ENCODE results near the gene ARHGEF7.
"Not testable (repeated sequence)": the region's sequence is repeated elsewhere in the genome, so short reads cannot be mapped to it uniquely, and the experiment has no call there.

ARHGEF7 gene

DNA sequence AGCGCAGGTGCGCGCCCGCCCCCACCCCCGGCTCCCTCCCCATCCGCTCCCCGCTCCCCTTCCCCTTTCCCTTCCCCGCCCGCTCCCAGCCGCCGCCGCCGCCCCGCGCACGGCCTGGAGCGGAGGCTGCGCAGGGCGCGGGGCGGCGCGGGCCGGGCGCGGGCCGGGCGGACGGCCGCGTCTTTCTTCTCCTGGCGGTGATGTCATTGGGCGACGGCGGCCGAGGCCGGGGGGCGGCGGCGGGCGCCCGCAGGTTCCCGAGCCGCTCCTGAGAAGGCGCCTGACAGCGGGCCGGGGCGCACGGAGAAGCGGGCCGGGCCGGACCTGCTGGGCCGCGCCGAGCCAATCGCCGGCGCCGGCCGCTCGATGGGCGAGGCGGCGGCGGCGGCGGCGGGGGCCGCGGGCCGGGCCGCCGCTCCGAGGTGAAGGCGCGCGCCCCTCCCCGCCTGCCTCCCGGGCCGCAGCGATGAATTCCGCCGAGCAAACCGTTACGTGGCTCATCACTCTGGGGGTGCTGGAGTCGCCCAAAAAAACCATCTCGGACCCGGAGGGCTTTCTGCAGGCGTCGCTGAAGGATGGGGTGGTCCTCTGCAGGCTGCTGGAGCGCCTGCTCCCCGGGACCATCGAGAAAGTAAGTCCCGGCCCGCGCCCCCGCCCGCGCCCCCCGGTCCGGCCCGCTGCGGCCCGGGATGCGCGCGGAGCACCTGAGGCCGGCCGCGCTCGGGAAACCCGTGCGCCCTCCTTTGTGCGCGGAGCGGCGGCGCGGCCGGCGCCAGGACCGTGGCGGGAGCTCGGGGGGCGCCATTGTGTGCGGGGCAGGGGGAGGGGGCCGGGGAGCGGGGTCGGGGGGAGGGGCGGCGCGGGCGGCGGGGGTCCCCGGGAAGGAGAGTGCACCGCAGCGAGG, at the start of gene ARHGEF7:
Gene ARHGEF7, plus strand, starts transcription at position 250 of the 904 bp plus-strand sequence. Its CDS starts 217 bp downstream, at position 467.
- no peak for DNase-seq (ENCODE audit: low read depth)

DNA sequence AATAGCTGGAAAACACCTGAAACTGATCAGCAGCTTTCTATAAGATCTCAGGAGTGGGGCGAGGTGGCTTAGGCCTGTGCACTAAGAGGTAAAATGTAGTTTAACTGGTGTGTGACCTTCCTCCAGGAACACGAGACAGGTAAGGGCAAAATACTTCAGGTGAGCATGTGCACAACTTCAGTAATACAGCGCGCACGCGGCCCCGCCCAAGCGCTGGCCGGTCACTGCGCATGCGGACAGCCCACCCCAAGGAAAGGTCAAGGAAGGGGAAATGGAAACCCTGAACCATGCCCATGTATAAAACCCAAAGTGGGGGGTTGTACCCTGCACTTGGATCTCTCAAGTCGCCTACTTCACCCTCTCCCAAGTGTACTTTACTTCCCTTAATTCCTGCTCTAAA, 49.4 kb upstream of the ARHGEF7 start:
- DNase-seq (ENCODE audit: low read depth) = no peak

- DNase-seq (ENCODE audit: low read depth) = no peak
Observed at GRCh38 chr13:111066544-111066943, 48.6 kb upstream of the ARHGEF7 start.

DNA sequence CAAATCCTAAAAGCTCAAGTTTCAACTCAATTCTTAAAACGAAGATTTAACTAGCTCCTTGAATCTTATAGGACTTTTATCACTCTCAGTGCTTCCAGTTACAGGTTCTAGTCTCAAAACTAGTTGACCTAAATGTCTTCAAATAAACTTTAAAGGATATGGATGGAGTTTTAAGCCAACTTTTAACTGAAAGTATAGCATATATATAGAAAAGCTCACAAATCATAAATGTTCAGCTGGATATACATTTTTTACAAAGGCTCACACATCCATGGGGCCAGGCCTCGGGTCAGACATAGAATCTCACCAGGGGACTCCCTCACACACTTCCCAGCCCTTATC, 47.1 kb upstream of the ARHGEF7 start:
- DNase-seq (ENCODE audit: low read depth) = no peak

- not testable (repeated sequence) for DNase-seq (ENCODE audit: low read depth)
Observed at GRCh38 chr13:111071120-111071519, 44.0 kb upstream of the ARHGEF7 start.

DNA sequence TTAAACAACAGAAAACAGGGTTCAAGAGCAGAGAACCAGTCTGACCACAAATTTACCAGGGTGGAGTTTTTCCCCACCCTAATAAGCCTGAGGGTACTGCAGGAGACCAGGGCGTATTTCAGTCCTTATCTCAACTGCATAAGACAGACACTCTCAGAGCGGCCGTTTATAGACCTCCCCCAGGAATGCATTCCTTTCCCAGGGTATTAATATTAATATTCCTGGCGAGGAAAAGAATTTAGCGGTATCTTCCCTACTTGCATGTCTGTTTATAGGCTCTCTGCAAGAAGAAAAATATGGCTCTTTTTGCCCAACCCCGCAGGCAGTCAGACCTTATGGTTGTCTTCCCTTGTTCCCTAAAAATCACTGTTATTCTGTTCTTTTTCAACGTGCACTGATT, 43.6 kb upstream of the ARHGEF7 start:
- DNase-seq (ENCODE audit: low read depth) = not testable (repeated sequence)

DNA sequence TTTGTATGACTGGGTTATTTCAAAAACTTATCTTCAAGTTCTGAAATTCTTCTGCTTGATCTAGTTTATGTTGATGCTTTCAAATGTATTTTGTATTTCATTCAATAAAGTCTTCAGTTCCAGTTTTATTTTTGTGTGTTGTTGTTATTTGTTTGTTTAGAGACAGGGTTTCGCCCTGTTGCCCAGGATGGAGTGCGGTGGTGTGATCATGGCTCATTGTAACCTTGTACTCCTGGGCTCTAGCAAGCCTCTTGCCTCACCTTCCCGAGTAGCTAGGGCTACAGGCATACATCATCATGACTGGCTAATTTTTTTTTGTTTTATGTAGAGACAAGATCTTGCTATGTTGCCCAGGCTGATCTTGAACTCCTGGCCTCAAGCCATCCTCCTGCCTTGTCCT, 40.3 kb upstream of the ARHGEF7 start:
- DNase-seq (ENCODE audit: low read depth) = no peak

GRCh38 chr13:111076155-111077013, 38.7 kb upstream of the ARHGEF7 start:
- no peak for DNase-seq (ENCODE audit: low read depth)

DNA sequence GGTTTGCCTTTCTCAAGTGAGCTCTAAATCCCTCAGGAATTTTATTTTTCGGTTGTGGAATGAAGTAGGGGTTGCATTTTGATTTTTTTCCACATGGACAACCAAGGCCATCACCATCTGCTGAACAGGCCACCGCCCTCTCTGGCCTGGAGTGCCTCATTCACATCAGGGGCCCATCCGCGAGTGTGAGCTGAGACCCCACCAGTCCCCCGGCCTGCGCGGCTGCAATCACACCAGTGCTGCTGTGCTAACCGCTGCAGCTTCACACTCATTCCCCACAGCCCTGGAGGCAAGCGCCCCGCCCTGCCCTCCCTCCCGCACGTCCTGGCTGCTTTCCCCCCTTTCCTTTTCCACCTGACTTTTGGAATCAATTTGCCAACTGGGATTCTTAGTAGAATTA, 35.7 kb upstream of the ARHGEF7 start:
- DNase-seq (ENCODE audit: low read depth) = no peak

DNA sequence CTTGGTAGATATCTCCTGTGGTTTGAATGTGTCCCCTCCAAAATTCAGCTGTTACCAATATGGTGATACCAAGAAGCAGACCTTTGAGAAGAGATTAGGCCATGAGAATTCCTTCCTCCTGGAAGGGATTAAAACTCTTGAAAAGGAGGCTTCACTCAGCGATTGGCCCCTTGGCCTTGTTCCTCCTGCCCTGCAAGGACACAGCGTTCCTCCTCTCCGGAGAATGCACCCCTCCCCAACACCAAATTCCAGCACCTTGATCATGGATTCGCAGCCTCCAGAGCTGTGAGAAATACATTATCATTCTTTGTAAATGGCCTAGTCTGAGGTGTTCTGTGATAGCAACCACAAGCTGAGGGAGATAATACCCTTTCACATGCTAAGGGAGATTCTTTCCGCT, 34.5 kb upstream of the ARHGEF7 start:
- DNase-seq (ENCODE audit: low read depth) = no peak

DNA sequence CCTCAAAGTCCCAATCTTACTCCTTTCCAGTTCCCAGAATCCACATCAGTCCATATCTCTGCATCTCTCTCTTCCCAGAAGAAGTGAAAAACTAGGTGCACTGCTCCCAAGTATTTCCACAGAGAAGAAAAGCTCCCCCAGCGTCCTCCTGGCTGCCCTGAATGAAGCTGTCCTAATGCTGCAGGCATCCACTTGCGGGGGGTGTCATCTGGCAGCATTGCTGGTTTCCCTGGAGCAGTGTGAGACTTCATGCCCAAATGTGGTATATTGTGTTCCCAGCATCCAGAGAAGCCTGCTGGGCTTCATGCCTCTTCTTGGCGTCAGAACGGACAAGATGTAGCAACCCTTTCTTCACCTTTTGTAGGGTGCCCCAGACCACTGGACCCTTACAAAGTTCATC, 32.9 kb upstream of the ARHGEF7 start:
- DNase-seq (ENCODE audit: low read depth) = no peak

- not testable (repeated sequence) for DNase-seq (ENCODE audit: low read depth)
Observed at GRCh38 chr13:111082769-111083168, 32.3 kb upstream of the ARHGEF7 start.

GRCh38 chr13:111083693-111084092, 31.4 kb upstream of the ARHGEF7 start:
- not testable (repeated sequence) for DNase-seq (ENCODE audit: low read depth)

DNA sequence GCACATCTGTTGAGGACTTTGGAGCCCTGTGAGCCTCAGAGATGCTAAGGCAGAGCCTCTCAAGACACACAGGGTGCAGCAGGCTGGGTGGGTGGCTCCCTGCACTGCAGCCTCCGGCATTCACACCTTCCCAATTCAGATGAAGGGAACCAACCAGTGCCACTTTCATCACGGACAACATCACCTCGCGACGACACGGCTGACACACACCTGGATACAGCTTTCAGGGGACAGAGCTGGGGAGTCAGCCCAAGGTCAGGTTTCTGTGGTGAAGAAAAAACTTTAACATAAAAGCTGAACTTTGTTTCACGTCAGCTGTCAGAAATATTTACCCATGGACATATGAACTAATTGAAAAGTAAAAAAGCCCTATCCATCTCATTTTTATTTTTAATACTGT, 24.9 kb upstream of the ARHGEF7 start:
- DNase-seq (ENCODE audit: low read depth) = no peak

- no peak for DNase-seq (ENCODE audit: low read depth)
Observed at GRCh38 chr13:111092685-111093084, 22.4 kb upstream of the ARHGEF7 start.

DNA sequence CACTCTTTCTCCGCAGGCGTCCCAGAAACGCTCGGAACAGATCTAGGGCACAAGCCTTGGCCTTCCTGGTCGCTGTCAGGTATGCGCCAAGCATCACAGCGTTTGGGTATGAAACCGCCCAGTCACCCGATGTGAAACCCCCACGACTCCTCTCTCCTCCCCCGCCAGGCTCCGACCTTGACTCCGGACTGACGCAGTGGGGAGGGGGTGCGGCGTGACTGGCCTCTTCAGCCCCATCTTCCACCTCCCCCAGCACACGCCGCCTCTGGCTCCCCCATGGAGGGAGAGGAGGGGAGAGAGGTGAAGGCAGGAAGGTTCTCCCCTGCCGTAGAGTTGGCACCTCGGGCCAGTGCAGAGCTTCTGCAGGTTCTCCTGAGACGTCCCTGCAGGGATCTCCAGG, 22.0 kb upstream of the ARHGEF7 start:
- no peak for DNase-seq (ENCODE audit: low read depth)

- no peak for DNase-seq (ENCODE audit: low read depth)
Observed at GRCh38 chr13:111093634-111094033, 21.5 kb upstream of the ARHGEF7 start.

- DNase-seq (ENCODE audit: low read depth) = no peak
Observed at GRCh38 chr13:111095031-111095840, 19.9 kb upstream of the ARHGEF7 start.

DNA sequence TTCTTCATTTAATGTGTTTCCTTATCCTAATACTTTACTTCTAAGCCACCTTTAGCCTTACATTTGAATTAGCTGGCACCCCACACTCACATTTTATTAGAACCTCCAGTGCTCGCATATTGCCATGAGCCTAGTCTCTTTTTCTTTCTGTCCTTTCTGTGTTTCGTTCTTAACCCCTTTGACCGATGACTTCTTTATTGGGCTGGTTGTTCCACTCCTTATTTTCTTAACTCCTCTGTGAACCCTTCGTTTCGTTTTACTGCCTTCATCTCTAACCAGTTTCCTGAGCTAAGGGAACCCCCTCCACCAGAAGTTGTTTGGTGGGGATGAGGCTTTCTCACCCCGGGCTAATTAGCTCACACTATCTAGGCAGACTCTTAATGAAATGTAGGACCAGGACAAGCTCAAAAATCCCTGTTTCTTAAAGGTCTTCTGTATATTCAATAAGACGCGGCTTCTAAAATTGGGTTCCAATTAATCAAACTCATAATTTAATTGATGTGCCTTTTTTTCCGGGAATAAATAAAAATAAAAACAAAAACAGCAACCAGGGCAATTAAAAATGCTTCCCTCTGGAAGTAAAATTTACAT, 19.1 kb upstream of the ARHGEF7 start:
- no peak for DNase-seq (ENCODE audit: low read depth)

DNA sequence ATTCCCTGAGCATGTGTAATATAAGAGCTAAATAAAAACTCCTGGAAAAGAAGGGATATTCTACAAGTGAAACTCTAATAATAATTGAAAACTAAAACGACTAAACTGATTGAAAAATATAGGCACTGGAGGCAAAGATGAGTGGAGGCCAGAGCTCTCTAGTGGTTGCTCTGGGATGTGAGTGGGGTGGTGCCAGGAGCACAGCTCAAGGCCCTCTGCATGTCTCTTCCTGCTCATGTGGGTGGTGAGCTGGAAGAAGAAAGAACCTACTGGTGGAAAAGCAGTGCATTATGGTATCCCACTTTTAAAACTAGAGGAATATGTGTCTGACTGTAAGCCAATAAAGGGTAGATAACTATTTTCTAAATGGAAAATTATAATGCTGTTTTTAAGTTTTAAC, 15.8 kb upstream of the ARHGEF7 start:
- DNase-seq (ENCODE audit: low read depth) = no peak

GRCh38 chr13:111110054-111110453, 5.1 kb upstream of the ARHGEF7 start:
- no peak for DNase-seq (ENCODE audit: low read depth)
